DOHH2 (cell line): ENCODE data around the gene NRN1.

ENCODE experiments used
- H3F3A ChIP-seq: fragments of 200-600 bp; sonication (generic), shearing (Covaris generic); 2 replicates; pipeline ENCODE4 v1.6.0; 2016; ENCODE audit warnings: antibody characterized with exemption, mild to moderate bottlenecking; ENCODE audit not compliant: control insufficient read depth, insufficient read depth
- H3K27ac ChIP-seq: fragments of 200-600 bp; sonication (generic); 2 replicates; pipeline ENCODE4 v1.5.1; 2014; ENCODE audit warnings: low read depth, mild to moderate bottlenecking, low read length, moderate library complexity
- H3K27me3 ChIP-seq: fragments of 200-600 bp; sonication (generic); 2 replicates; pipeline ENCODE4 v1.6.1; 2014; ENCODE audit warnings: mild to moderate bottlenecking, low read length, mixed read lengths; ENCODE audit not compliant: control insufficient read depth
- H3K36me3 ChIP-seq: fragments of 200-600 bp; sonication (generic); 2 replicates; pipeline ENCODE4 v1.6.1; 2014; ENCODE audit warnings: mild to moderate bottlenecking, low read length, moderate library complexity, mixed read lengths; ENCODE audit not compliant: control insufficient read depth
- H3K4me1 ChIP-seq: fragments of 200-600 bp; sonication (generic); 2 replicates; pipeline ENCODE4 v1.6.1; 2014; ENCODE audit warnings: mild to moderate bottlenecking, low read length, mixed read lengths; ENCODE audit not compliant: control insufficient read depth
- H3K4me2 ChIP-seq: fragments of 200-600 bp; sonication (generic); 2 replicates; pipeline ENCODE4 v1.6.0; 2014; ENCODE audit warnings: mild to moderate bottlenecking, low read length, moderate library complexity
- H3K4me3 ChIP-seq: fragments of 200-600 bp; sonication (generic); 2 replicates; pipeline ENCODE4 v1.5.1; 2014; ENCODE audit warnings: mild to moderate bottlenecking, low read length, mixed read lengths
- H3K79me2 ChIP-seq: fragments of 200-600 bp; sonication (generic); 2 replicates; pipeline ENCODE4 v1.6.1; 2014; ENCODE audit warnings: mild to moderate bottlenecking, low read length, mixed read lengths; ENCODE audit not compliant: control insufficient read depth
- H3K9me2 ChIP-seq: fragments of 200-600 bp; sonication (generic); replicated peaks from 2 replicates; pipeline ENCODE4 v1.6.1; 2014; ENCODE audit warnings: mild to moderate bottlenecking, low read length, mixed read lengths; ENCODE audit not compliant: control insufficient read depth
- H3K9me3 ChIP-seq: fragments of 200-600 bp; sonication (generic); 2 replicates; pipeline ENCODE4 v1.6.1; 2014; ENCODE audit warnings: antibody characterized with exemption, low read length, mixed read lengths; ENCODE audit not compliant: control insufficient read depth, insufficient read depth
- H4K20me1 ChIP-seq: fragments of 200-600 bp; sonication (generic); 2 replicates; pipeline ENCODE4 v1.6.0; 2014; ENCODE audit warnings: low read depth, mild to moderate bottlenecking, antibody characterized with exemption, low read length, moderate library complexity; ENCODE audit not compliant: control insufficient read depth, insufficient read depth
- EZH2phosphoT487 ChIP-seq: fragments of 200-600 bp; sonication (generic); IDR thresholded peaks from 2 replicates; pipeline ENCODE4 v1.6.1; 2017; ENCODE audit warnings: borderline replicate concordance, mild to moderate bottlenecking, antibody characterized with exemption, low read length, moderate library complexity, mixed read lengths
- TF ChIP-seq, protein P1 (sequence below): fragments of 200-600 bp; sonication (generic); IDR thresholded peaks from one replicate; pipeline ENCODE4 v1.5.1; 2014; ENCODE audit warnings: antibody characterized with exemption, mild to moderate bottlenecking, low read depth, low read length; ENCODE audit not compliant: poor library complexity, severe bottlenecking

Gene NRN1

GRCh38 chr6:6008648-6009421 is 2.1 kb upstream of the NRN1 start:
- Histone ChIP-seq H3K9me3 (no peaks in the 10 kb centered on the region), H3K36me3 (no peaks in the 10 kb centered on the region), H3K4me3 (peak overlapping the region; percentile 66), H4K20me1 (no peaks in the 10 kb centered on the region), H3K79me2 (no peaks in the 10 kb centered on the region; the same call in 1 of the 2 replicates), H3K27ac (peak overlapping the region; percentile 61), H3K4me1 (peaks cover 20% of the 10 kb centered on the region), H3K27me3 (peaks cover 21% of the 10 kb centered on the region), H3K9me2 (no peaks in the 10 kb centered on the region), H3K4me2 (peak overlapping the region; percentile 67), H3F3A (peaks cover 9% of the 10 kb centered on the region; the same call in 1 of the 2 replicates)
- no peak for TF ChIP-seq EZH2phosphoT487
- TF ChIP-seq, protein P1, sequence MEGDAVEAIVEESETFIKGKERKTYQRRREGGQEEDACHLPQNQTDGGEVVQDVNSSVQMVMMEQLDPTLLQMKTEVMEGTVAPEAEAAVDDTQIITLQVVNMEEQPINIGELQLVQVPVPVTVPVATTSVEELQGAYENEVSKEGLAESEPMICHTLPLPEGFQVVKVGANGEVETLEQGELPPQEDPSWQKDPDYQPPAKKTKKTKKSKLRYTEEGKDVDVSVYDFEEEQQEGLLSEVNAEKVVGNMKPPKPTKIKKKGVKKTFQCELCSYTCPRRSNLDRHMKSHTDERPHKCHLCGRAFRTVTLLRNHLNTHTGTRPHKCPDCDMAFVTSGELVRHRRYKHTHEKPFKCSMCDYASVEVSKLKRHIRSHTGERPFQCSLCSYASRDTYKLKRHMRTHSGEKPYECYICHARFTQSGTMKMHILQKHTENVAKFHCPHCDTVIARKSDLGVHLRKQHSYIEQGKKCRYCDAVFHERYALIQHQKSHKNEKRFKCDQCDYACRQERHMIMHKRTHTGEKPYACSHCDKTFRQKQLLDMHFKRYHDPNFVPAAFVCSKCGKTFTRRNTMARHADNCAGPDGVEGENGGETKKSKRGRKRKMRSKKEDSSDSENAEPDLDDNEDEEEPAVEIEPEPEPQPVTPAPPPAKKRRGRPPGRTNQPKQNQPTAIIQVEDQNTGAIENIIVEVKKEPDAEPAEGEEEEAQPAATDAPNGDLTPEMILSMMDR: no peak

- no peak for TF ChIP-seq EZH2phosphoT487
- TF ChIP-seq, protein P1: no peak
- peaks cover 20% of the 10 kb centered on the region for H3K4me1 ChIP-seq
- no peaks in the 10 kb centered on the region for H3K9me3 ChIP-seq
- no peaks in the 10 kb centered on the region for H4K20me1 ChIP-seq
- H3K79me2 ChIP-seq: no peaks in the 10 kb centered on the region; the same call in 1 of the 2 replicates
- peaks cover 21% of the 10 kb centered on the region for H3K27me3 ChIP-seq
- peak overlapping the region; percentile 61 for H3K27ac ChIP-seq
- H3K4me3 ChIP-seq: peak overlapping the region; percentile 66
- peaks cover 9% of the 10 kb centered on the region; the same call in 1 of the 2 replicates for H3F3A ChIP-seq
- no peaks in the 10 kb centered on the region for H3K9me2 ChIP-seq
- no peaks in the 10 kb centered on the region for H3K36me3 ChIP-seq
- H3K4me2 ChIP-seq: peak overlapping the region; percentile 67
These were observed 1.4 kb upstream of the NRN1 start for GRCh38 chr6:6008089-6008647.

DNA sequence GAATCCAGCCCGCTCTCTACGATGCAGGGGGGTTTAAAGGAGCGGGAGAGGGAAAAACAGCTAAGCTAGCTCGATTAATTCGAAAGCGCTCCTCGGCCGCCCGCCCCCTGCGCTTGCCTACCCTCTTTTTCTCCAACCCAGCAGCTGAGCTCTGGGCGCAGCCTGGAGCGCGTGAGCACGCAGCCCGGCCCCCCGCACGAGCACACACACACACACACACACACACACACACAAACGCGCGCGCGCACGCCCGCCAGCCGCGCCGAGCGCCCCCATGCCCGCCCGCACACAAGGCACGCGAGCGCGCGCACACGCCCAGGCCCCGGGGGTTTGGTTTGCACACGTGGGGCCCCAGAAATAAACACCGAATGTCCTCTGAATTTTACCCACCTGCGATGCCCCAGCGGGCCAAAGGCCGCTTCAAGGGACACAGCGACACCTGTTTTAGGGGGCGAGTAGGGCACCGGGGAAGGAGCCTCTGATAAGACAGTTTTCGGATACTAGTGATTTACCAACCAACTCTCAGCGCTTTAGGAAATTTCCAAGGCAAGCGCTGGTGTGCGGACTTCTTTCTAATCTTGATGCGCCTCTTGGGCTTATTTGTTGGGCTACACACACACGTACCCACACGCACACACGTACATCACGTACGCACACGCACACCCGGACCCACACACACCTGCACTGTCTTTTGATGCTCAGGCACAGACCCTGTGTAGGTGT is 802 bp upstream of the NRN1 start:
- peaks cover 24% of the 10 kb centered on the region for H3K27me3 ChIP-seq
- H3K4me2 ChIP-seq: peak overlapping the region; percentile 67
- peaks cover 9% of the 10 kb centered on the region; the same call in 1 of the 2 replicates for H3F3A ChIP-seq
- no peaks in the 10 kb centered on the region for H3K9me2 ChIP-seq
- no peaks in the 10 kb centered on the region for H3K36me3 ChIP-seq
- H3K79me2 ChIP-seq: no peaks in the 10 kb centered on the region; the same call in 1 of the 2 replicates
- H4K20me1 ChIP-seq: no peaks in the 10 kb centered on the region
- no peak for TF ChIP-seq EZH2phosphoT487
- TF ChIP-seq, protein P1: peak; percentile 51
- peak overlapping the region; percentile 66 for H3K4me3 ChIP-seq
- peaks cover 20% of the 10 kb centered on the region for H3K4me1 ChIP-seq
- H3K27ac ChIP-seq: peak overlapping the region; percentile 61
- no peaks in the 10 kb centered on the region for H3K9me3 ChIP-seq
